Pancreas (tissue), 10 donors: ENCODE results near the gene NKX6-2. TPM values are rescaled to one million over a fixed set of nuclear protein-coding genes. Genes with fewer than 3 reads are reported as not detected.

Experiments
- ATAC-seq, 4 donors: fragments of 200-7000 bp; cut with Tn5 transposase; one replicate each; pipeline versions ENCODE4 v1.8.0 to v1.9.1; 2020; ENCODE audit warnings: mild to moderate bottlenecking in 4 of 4, moderate library complexity in 4 of 4
- DNase-seq, 6 donors: peaks; one replicate each; pipeline ENCODE4 v3.0.0-alpha.2; 2020
- FAIRE-seq: peaks from 2 replicates; lab custom pipeline; 2012; peaks lifted over from hg19 to GRCh38; lab: Jason Lieb, UNC
- H3K27ac ChIP-seq, 4 donors: fragments of 200-600 bp; sonication (generic); 1 replicate in 3 of 4; 2 replicates in 1 of 4; pipeline versions ENCODE4 v1.5.0 to v1.8.0; 2020
- H3K27me3 ChIP-seq, 4 donors: fragments of 200-600 bp; one replicate each; pipeline ENCODE4 v1.8.0; 2021
- H3K36me3 ChIP-seq, 3 donors: fragments of 200-600 bp; sonication (generic) in 1 of 3; one replicate each; pipeline versions ENCODE4 v1.5.0 to v1.8.0; 2020 to 2021
- H3K4me1 ChIP-seq, 3 donors: fragments of 200-600 bp; one replicate each; pipeline ENCODE4 v1.8.0; 2021
- H3K4me3 ChIP-seq, 4 donors: fragments of 200-600 bp; sonication (generic) in 2 of 4; one replicate each; pipeline versions ENCODE4 v1.5.0 to v1.8.0; 2020 to 2021
- H3K9me3 ChIP-seq, 4 donors: fragments of 200-600 bp; one replicate each; pipeline ENCODE4 v1.8.0; 2021
- CTCF ChIP-seq, 4 donors: fragments of 200-600 bp; sonication (generic) in 3 of 4; IDR thresholded peaks; one replicate each; pipeline versions ENCODE4 v1.5.0 to v1.8.0; 2021; ENCODE audit warnings: antibody characterized with exemption in 4 of 4
- whole genome bisulfite sequencing, 2 donors: extraction: QIAGEN DNeasy Blood & Tissue Kit; methylation state at CpG; one replicate each; pipeline ENCODE4 v1.1.7; 2013; 5-methylcytosine and 5-hydroxymethylcytosine counted together
- intact Hi-C, 3 donors: fragments of 100-400 bp; cut with DNase I; formaldehyde crosslinking; loops; one replicate each; pipeline versions ENCODE4 v1.11.1 to v1.14.2; 2022
- polyA plus RNA-seq, 2 donors: library from polyadenylated mRNA; stranded (reverse); fragments of 200-250 nt; gene quantifications; one replicate each; pipeline ENCODE4 v1.2.3, GENCODE V29; 2013
- total RNA-seq, 6 donors: library from RNA; stranded (reverse); fragmentation: NEBNext Ultra II Directional in 4 of 6; extraction: Animal tissue kit (Norgen Biotek cat#: 25700) in 4 of 6; gene quantifications; one replicate each; pipeline versions ENCODE4 v1.2.1 to v1.2.4, GENCODE V29; 2021 to 2023
- donor health status: healthy with polysubstance abuse.
- donor health status: DM: no; HTN: no; CAD: no; lungs with moderate emphysema.
- donor health status: DM: no; HTN: no; CAD: no.
- donor health status: control.
- donor health status: control.
- donor health status: Bipolar disorder and iron deficiency.
- donor health status: DM: yes; HTN: yes; CAD: no.
- donor health status: DM: no; HTN: no; CAD: no.
- donor health status: DM: no; HTN: no; CAD: no.
- donor health status: DM: yes; HTN: yes; CAD: no.

The NKX6-2 gene
- total and polyA plus RNA-seq, 8 donors, result 0.09 to 2.3 (median 0.16) TPM; not detected in 3

- no peak overlapping the region for H3K4me3 ChIP-seq
- no peaks in the 10 kb centered on the region for H3K9me3 ChIP-seq
- no peak for FAIRE-seq
- no peak overlapping the region for H3K27ac ChIP-seq
- WGBS, 2 donors, result 75 to 80% methylated on average over 29 of the region's 29 CpGs
- ATAC-seq, result no peak
- H3K4me1 ChIP-seq, result no peaks in the 10 kb centered on the region
- no peaks in the 10 kb centered on the region for H3K36me3 ChIP-seq
- intact Hi-C loops, result no loop called here
- no peak for TF ChIP-seq CTCF (IDR thresholded peaks at IDR 0.05)
- peaks cover 0 to 4% (median 0%) of the 10 kb centered on the region in 4 donors for H3K27me3 ChIP-seq
- DNase-seq, result peak in 1 of 6 donors; percentile 43
Measured at GRCh38 chr10:132817701-132818211, 31.8 kb upstream of the NKX6-2 start.

GRCh38 chr10:132816718-132817117 is 30.8 kb upstream of the NKX6-2 start:
- TF ChIP-seq CTCF (IDR thresholded peaks at IDR 0.05), result no peak
- Histone ChIP-seq H3K27ac (no peak overlapping the region), H3K4me3 (no peak overlapping the region), H3K27me3 (peaks cover 0 to 4% (median 0%) of the 10 kb centered on the region in 4 donors), H3K4me1 (no peaks in the 10 kb centered on the region), H3K36me3 (no peaks in the 10 kb centered on the region), H3K9me3 (no peaks in the 10 kb centered on the region)
- 64 to 73% methylated on average over 12 of the region's 12 CpGs for WGBS, 2 donors
- FAIRE-seq (no peak), ATAC-seq (no peak), DNase-seq (peak in 1 of 6 donors; percentile 6)
- intact Hi-C loops, result no loop called here

- Histone ChIP-seq H3K9me3 (no peaks in the 10 kb centered on the region), H3K27ac (no peak overlapping the region), H3K27me3 (peaks cover 0 to 4% (median 0%) of the 10 kb centered on the region in 4 donors), H3K36me3 (no peaks in the 10 kb centered on the region), H3K4me1 (no peaks in the 10 kb centered on the region), H3K4me3 (no peak overlapping the region)
- WGBS, 2 donors, result 56 to 64% methylated on average over 18 of the region's 18 CpGs
- ATAC-seq (no peak), DNase-seq (peak in 2 of 6 donors; percentile 18 to 30), FAIRE-seq (no peak)
- TF ChIP-seq CTCF (IDR thresholded peaks at IDR 0.05), result no peak
- intact Hi-C loops, result no loop called here
Measured at GRCh38 chr10:132815168-132815857, 29.4 kb upstream of the NKX6-2 start.

DNA sequence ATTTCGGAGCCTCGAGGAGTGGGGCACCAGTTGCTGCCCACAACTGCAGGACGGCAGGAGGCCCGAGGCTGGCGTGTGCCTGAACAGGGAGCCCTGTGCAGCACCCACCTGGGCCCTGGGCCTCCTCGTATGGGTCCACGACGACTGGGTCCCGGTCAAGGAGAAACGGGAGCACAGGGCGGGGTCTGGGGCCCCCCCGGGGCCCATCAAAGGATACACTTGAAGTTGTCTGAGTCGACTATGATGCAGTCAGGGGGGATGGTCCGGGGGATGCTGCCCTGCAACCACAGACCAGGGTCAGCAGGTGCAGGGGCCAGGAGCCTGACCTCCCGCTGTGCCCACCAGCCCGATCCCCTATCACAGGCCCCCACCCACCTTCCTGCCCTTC is 28.5 kb upstream of the NKX6-2 start:
- no peak for TF ChIP-seq CTCF (IDR thresholded peaks at IDR 0.05)
- H3K27me3 ChIP-seq, result peaks cover 0 to 4% (median 0%) of the 10 kb centered on the region in 4 donors
- ATAC-seq (no peak), FAIRE-seq (no peak), DNase-seq (peak in 3 of 6 donors; percentile 8 to 47 (median 39))
- WGBS, 2 donors, result 52 to 76% methylated on average over 16 of the region's 16 CpGs
- H3K27ac ChIP-seq, result no peak overlapping the region
- no peaks in the 10 kb centered on the region for H3K4me1 ChIP-seq
- H3K9me3 ChIP-seq, result no peaks in the 10 kb centered on the region
- no peak overlapping the region for H3K4me3 ChIP-seq
- intact Hi-C loops, result no loop called here
- H3K36me3 ChIP-seq, result no peaks in the 10 kb centered on the region
